ENCODE measurements around the gene EIPR1.
"Not testable (repeated sequence)": the region's sequence is repeated elsewhere in the genome, so short reads cannot be mapped to it uniquely, and the experiment has no call there.

The EIPR1 gene

DNA sequence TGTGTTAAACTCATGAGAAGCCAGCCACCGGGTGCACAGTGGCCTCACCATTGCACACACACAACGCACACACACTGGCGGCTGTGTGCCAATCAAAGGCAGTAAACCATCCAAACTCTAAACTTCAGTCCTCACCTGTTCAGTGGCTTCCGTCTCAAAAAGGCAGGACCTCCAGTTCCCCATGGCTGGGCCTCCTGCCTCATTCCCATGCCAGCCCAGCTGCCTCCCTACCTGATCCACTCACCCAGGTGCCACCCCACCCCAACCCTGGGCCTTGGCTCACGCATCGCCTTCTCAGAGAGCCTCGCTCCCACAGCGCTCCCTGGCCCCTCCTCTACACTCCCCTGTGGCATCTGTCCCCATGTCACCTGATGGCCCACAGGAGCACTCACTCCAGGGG lies 190.9 kb downstream of the EIPR1 start:
- Histone ChIP-seq H3K9ac (ENCODE audit: insufficient read length, low read depth) (no peak overlapping the region), H3K36me3 (ENCODE audit: insufficient read depth, insufficient read length, low read length) (peaks cover 29% of the 10 kb centered on the region), H3K4me1 (ENCODE audit: insufficient read depth, insufficient read length) (no peaks in the 10 kb centered on the region), H3K9me3 (ENCODE audit: insufficient read depth, low read length) (no peaks in the 10 kb centered on the region), H3K4me3 (ENCODE audit: insufficient read length, low read depth) (no peak overlapping the region), H3K27me3 (ENCODE audit: insufficient read depth, insufficient read length) (no peaks in the 10 kb centered on the region)
- no peak for TF ChIP-seq YY1 (IDR thresholded peaks at IDR 0.05; ENCODE audit: insufficient read depth, insufficient read length)
- no peak for TF ChIP-seq SUZ12 (IDR thresholded peaks at IDR 0.05; ENCODE audit: extremely low read depth, insufficient read depth, insufficient read length)
- TF ChIP-seq ZNF274 (IDR thresholded peaks at IDR 0.05; ENCODE audit: low read depth, low read length), result no peak
- DNase-seq (ENCODE audit: low read depth, low spot score), result no peak

DNA sequence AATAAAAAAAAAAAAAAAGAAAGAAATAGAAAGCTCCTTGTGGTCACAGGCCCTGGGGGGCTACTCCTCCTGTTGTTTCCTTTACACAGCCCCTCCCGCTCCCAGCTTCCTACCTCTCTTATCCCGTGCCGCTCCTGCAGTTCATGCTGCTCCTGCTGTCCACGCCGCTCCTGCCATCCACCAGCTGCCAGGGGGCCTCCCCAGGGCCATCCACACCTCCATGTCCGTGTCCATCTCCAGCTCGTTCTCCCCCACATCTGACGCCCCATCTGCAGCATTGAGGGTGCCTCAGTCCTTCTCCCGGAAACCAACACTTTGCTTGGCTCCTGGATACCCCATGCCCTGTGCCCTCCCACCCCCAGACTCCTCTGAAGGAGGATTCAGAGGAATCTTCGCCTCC lies 191.7 kb downstream of the EIPR1 start:
- TF ChIP-seq YY1 (IDR thresholded peaks at IDR 0.05; ENCODE audit: insufficient read depth, insufficient read length) (no peak), ZNF274 (IDR thresholded peaks at IDR 0.05; ENCODE audit: low read depth, low read length) (no peak), SUZ12 (IDR thresholded peaks at IDR 0.05; ENCODE audit: extremely low read depth, insufficient read depth, insufficient read length) (no peak)
- DNase-seq (ENCODE audit: low read depth, low spot score), result no peak
- H3K36me3 ChIP-seq (ENCODE audit: insufficient read depth, insufficient read length, low read length), result peaks cover 23% of the 10 kb centered on the region
- H3K9me3 ChIP-seq (ENCODE audit: insufficient read depth, low read length), result no peaks in the 10 kb centered on the region
- H3K4me1 ChIP-seq (ENCODE audit: insufficient read depth, insufficient read length), result no peaks in the 10 kb centered on the region
- H3K9ac ChIP-seq (ENCODE audit: insufficient read length, low read depth), result no peak overlapping the region
- no peak overlapping the region for H3K4me3 ChIP-seq (ENCODE audit: insufficient read length, low read depth)
- no peaks in the 10 kb centered on the region for H3K27me3 ChIP-seq (ENCODE audit: insufficient read depth, insufficient read length)

GRCh38 chr2:3185256-3185655 lies 192.4 kb downstream of the EIPR1 start:
- Histone ChIP-seq H3K9me3 (ENCODE audit: insufficient read depth, low read length) (no peaks in the 10 kb centered on the region), H3K36me3 (ENCODE audit: insufficient read depth, insufficient read length, low read length) (peaks cover 20% of the 10 kb centered on the region), H3K4me1 (ENCODE audit: insufficient read depth, insufficient read length) (no peaks in the 10 kb centered on the region), H3K4me3 (ENCODE audit: insufficient read length, low read depth) (no peak overlapping the region), H3K9ac (ENCODE audit: insufficient read length, low read depth) (no peak overlapping the region), H3K27me3 (ENCODE audit: insufficient read depth, insufficient read length) (no peaks in the 10 kb centered on the region)
- no peak for DNase-seq (ENCODE audit: low read depth, low spot score)
- no peak for TF ChIP-seq ZNF274 (IDR thresholded peaks at IDR 0.05; ENCODE audit: low read depth, low read length)
- no peak for TF ChIP-seq YY1 (IDR thresholded peaks at IDR 0.05; ENCODE audit: insufficient read depth, insufficient read length)
- TF ChIP-seq SUZ12 (IDR thresholded peaks at IDR 0.05; ENCODE audit: extremely low read depth, insufficient read depth, insufficient read length), result no peak

GRCh38 chr2:3184167-3184566 lies 193.5 kb downstream of the EIPR1 start:
- Histone ChIP-seq H3K36me3 (ENCODE audit: insufficient read depth, insufficient read length, low read length) (peaks cover 10% of the 10 kb centered on the region), H3K27me3 (ENCODE audit: insufficient read depth, insufficient read length) (no peaks in the 10 kb centered on the region), H3K9ac (ENCODE audit: insufficient read length, low read depth) (no peak overlapping the region), H3K4me3 (ENCODE audit: insufficient read length, low read depth) (no peak overlapping the region), H3K9me3 (ENCODE audit: insufficient read depth, low read length) (no peaks in the 10 kb centered on the region), H3K4me1 (ENCODE audit: insufficient read depth, insufficient read length) (no peaks in the 10 kb centered on the region)
- no peak for DNase-seq (ENCODE audit: low read depth, low spot score)
- TF ChIP-seq ZNF274 (IDR thresholded peaks at IDR 0.05; ENCODE audit: low read depth, low read length) (no peak), YY1 (IDR thresholded peaks at IDR 0.05; ENCODE audit: insufficient read depth, insufficient read length) (no peak), SUZ12 (IDR thresholded peaks at IDR 0.05; ENCODE audit: extremely low read depth, insufficient read depth, insufficient read length) (no peak)

DNA sequence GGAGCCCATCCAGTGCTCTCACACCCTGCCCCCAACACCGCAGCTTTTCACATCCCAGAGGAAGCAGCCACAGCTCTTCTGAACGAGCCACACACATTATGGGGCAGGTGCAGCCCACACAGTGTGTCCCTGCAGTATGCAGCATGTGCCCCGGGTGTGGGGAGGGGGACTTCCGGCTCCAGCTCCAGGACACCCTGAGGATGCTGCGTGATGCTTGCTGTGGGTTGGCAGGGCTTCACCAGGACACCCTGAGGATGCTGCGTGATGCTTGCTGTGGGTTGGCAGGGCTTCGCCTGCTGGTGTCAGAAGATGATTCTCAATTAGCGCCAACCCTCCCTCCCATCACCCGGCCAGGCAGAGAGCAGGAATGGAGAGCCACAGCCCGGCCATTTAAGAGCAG lies 193.9 kb downstream of the EIPR1 start:
- no peaks in the 10 kb centered on the region for H3K9me3 ChIP-seq (ENCODE audit: insufficient read depth, low read length)
- H3K9ac ChIP-seq (ENCODE audit: insufficient read length, low read depth), result no peak overlapping the region
- no peaks in the 10 kb centered on the region for H3K4me1 ChIP-seq (ENCODE audit: insufficient read depth, insufficient read length)
- TF ChIP-seq SUZ12 (IDR thresholded peaks at IDR 0.05; ENCODE audit: extremely low read depth, insufficient read depth, insufficient read length) (no peak), YY1 (IDR thresholded peaks at IDR 0.05; ENCODE audit: insufficient read depth, insufficient read length) (no peak), ZNF274 (IDR thresholded peaks at IDR 0.05; ENCODE audit: low read depth, low read length) (no peak)
- no peaks in the 10 kb centered on the region for H3K27me3 ChIP-seq (ENCODE audit: insufficient read depth, insufficient read length)
- H3K36me3 ChIP-seq (ENCODE audit: insufficient read depth, insufficient read length, low read length), result peaks cover 9% of the 10 kb centered on the region
- DNase-seq (ENCODE audit: low read depth, low spot score), result no peak
- no peak overlapping the region for H3K4me3 ChIP-seq (ENCODE audit: insufficient read length, low read depth)

GRCh38 chr2:3182848-3183247 lies 194.8 kb downstream of the EIPR1 start:
- peaks cover 9% of the 10 kb centered on the region for H3K36me3 ChIP-seq (ENCODE audit: insufficient read depth, insufficient read length, low read length)
- TF ChIP-seq SUZ12 (IDR thresholded peaks at IDR 0.05; ENCODE audit: extremely low read depth, insufficient read depth, insufficient read length), result no peak
- no peak for TF ChIP-seq YY1 (IDR thresholded peaks at IDR 0.05; ENCODE audit: insufficient read depth, insufficient read length)
- no peak for TF ChIP-seq ZNF274 (IDR thresholded peaks at IDR 0.05; ENCODE audit: low read depth, low read length)
- H3K27me3 ChIP-seq (ENCODE audit: insufficient read depth, insufficient read length), result no peaks in the 10 kb centered on the region

DNA sequence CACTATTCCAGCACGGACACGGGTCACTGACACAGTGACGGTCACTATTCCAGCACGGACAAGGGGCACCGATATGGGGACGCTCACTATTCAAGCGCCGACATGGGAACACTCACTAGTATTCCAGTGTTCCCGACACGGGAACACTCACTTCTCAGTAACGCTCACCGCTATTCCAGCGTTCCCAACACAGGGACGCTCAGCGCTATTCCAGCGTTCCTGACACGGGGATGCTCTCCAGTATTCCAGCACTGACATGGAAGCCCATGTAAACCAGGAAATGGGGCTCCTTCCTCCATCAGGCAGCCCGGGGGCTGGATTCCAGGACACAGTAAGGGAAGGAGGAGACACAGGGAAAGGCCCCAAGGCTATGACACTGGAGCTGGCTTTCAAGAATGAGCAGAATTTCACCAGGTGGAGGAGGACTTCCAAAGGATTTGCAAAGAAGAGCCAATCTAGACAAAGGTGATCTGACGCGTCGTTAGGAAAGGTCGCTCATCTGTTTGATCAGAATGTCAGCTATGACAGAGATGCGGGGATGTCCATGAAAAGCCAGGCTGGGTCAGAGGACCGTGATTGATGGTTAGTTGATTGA lies 196.1 kb downstream of the EIPR1 start:
- peaks cover 11% of the 10 kb centered on the region for H3K36me3 ChIP-seq (ENCODE audit: insufficient read depth, insufficient read length, low read length)
- H3K9ac ChIP-seq (ENCODE audit: insufficient read length, low read depth), result no peak overlapping the region
- TF ChIP-seq SUZ12 (IDR thresholded peaks at IDR 0.05; ENCODE audit: extremely low read depth, insufficient read depth, insufficient read length) (no peak), YY1 (IDR thresholded peaks at IDR 0.05; ENCODE audit: insufficient read depth, insufficient read length) (no peak), ZNF274 (IDR thresholded peaks at IDR 0.05; ENCODE audit: low read depth, low read length) (no peak)
- no peaks in the 10 kb centered on the region for H3K9me3 ChIP-seq (ENCODE audit: insufficient read depth, low read length)
- no peak for DNase-seq (ENCODE audit: low read depth, low spot score)
- H3K4me1 ChIP-seq (ENCODE audit: insufficient read depth, insufficient read length), result no peaks in the 10 kb centered on the region
- H3K4me3 ChIP-seq (ENCODE audit: insufficient read length, low read depth), result no peak overlapping the region
- H3K27me3 ChIP-seq (ENCODE audit: insufficient read depth, insufficient read length), result no peaks in the 10 kb centered on the region

More at GRCh38 chr2:3182848-3183247, 194.8 kb downstream of the EIPR1 start:
- no peaks in the 10 kb centered on the region for H3K9me3 ChIP-seq (ENCODE audit: insufficient read depth, low read length)
- no peak overlapping the region for H3K4me3 ChIP-seq (ENCODE audit: insufficient read length, low read depth)
- H3K9ac ChIP-seq (ENCODE audit: insufficient read length, low read depth), result no peak overlapping the region
- H3K4me1 ChIP-seq (ENCODE audit: insufficient read depth, insufficient read length), result no peaks in the 10 kb centered on the region
- no peak for DNase-seq (ENCODE audit: low read depth, low spot score)

DNA sequence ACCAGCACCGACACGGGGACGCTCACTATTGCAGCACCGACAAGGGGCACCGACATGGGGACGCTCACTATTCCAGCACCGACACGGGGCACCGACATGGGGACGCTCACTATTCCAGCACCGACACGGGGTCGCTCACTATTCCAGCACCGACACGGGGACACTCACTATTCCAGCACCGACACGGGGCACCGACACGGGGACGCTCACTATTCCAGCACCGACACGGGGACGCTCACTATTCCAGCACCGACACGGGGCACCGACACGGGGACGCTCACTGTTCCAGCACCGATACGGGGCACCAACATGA lies 196.8 kb downstream of the EIPR1 start:
- H3K4me1 ChIP-seq (ENCODE audit: insufficient read depth, insufficient read length); H3K9me3 ChIP-seq (ENCODE audit: insufficient read depth, low read length); H3K4me3 ChIP-seq (ENCODE audit: insufficient read length, low read depth); DNase-seq (ENCODE audit: low read depth, low spot score); H3K36me3 ChIP-seq (ENCODE audit: insufficient read depth, insufficient read length, low read length); H3K9ac ChIP-seq (ENCODE audit: insufficient read length, low read depth); H3K27me3 ChIP-seq (ENCODE audit: insufficient read depth, insufficient read length): not testable (repeated sequence)
